GM23338 (cell line): ENCODE measurements around the gene TXNRD1. TPM values are rescaled to one million over a fixed set of nuclear protein-coding genes. Genes with fewer than 3 reads are reported as not detected.
A peak's percentile ranks its signal among the peaks of the same experiment; 100 is the strongest.

Source experiments
- ATAC-seq: fragments of 200-7000 bp; cut with Tn5 transposase; 3 replicates; pipeline ENCODE4 v1.9.1; 2020
- DNase-seq: peaks from one replicate; pipeline ENCODE4 v3.0.0-alpha.2; 2015; ENCODE audit warnings: low spot score
- H2AFZ ChIP-seq: fragments of 200-600 bp; sonication (generic); 2 replicates; pipeline ENCODE4 v1.8.0; 2016; ENCODE audit warnings: antibody characterized with exemption, mild to moderate bottlenecking, moderate library complexity
- H3F3A ChIP-seq: fragments of 200-600 bp; sonication (generic); replicated peaks from 2 replicates; pipeline ENCODE4 v1.8.0; 2017; ENCODE audit warnings: antibody characterized with exemption, mixed run types, low read depth
- H3K27ac ChIP-seq: fragments of 200-600 bp; sonication (generic); 2 replicates; pipeline ENCODE4 v1.6.1; 2016; ENCODE audit warnings: low read depth
- H3K27me3 ChIP-seq: fragments of 200-600 bp; sonication (generic); 2 replicates; pipeline ENCODE4 v1.8.0; 2016; ENCODE audit warnings: mild to moderate bottlenecking, mixed run types, moderate library complexity; ENCODE audit not compliant: insufficient read depth
- H3K36me3 ChIP-seq: fragments of 200-600 bp; sonication (generic); 2 replicates; pipeline ENCODE4 v1.8.0; 2016; ENCODE audit warnings: mild to moderate bottlenecking; ENCODE audit not compliant: insufficient read depth
- H3K4me1 ChIP-seq: fragments of 200-600 bp; sonication (generic); 2 replicates; pipeline ENCODE4 v1.8.0; 2016; ENCODE audit warnings: mild to moderate bottlenecking, moderate library complexity; ENCODE audit not compliant: insufficient read depth
- H3K4me2 ChIP-seq: fragments of 200-600 bp; sonication (generic); 2 replicates; pipeline ENCODE4 v1.7.1; 2017; ENCODE audit warnings: mixed run types
- H3K4me3 ChIP-seq: fragments of 200-600 bp; sonication (generic); 2 replicates; pipeline ENCODE4 v1.6.1; 2016; ENCODE audit warnings: mixed run types
- H3K79me2 ChIP-seq: fragments of 200-600 bp; sonication (generic); replicated peaks from 2 replicates; pipeline ENCODE4 v1.8.0; 2017; ENCODE audit warnings: mild to moderate bottlenecking; ENCODE audit not compliant: insufficient read depth
- H3K9me2 ChIP-seq: fragments of 200-600 bp; sonication (generic); 2 replicates; pipeline ENCODE4 v1.8.0; 2017; ENCODE audit not compliant: insufficient read depth
- H4K20me1 ChIP-seq: fragments of 200-600 bp; sonication (generic); replicated peaks from 2 replicates; pipeline ENCODE4 v1.8.0; 2017; ENCODE audit warnings: mild to moderate bottlenecking; ENCODE audit not compliant: insufficient read depth
- H3K27ac Mint-ChIP-seq: 2 replicates; pipeline ENCODE4 v1.8.0; 2020; ENCODE audit warnings: inconsistent platforms, mild to moderate bottlenecking, moderate library complexity, mixed read lengths
- H3K27me3 Mint-ChIP-seq: 3 replicates; pipeline ENCODE4 v1.8.0; 2022; ENCODE audit warnings: low read depth, mild to moderate bottlenecking, moderate library complexity, mixed read lengths, inconsistent platforms; ENCODE audit not compliant: insufficient read depth, poor library complexity
- H3K36me3 Mint-ChIP-seq: 3 replicates; pipeline ENCODE4 v1.8.0; 2021; ENCODE audit warnings: low read depth, mild to moderate bottlenecking, inconsistent platforms, moderate library complexity, mixed read lengths
- H3K4me1 Mint-ChIP-seq: 3 replicates; pipeline ENCODE4 v1.8.0; 2020; ENCODE audit warnings: mild to moderate bottlenecking, inconsistent platforms, mixed read lengths
- H3K4me3 Mint-ChIP-seq: 3 replicates; pipeline ENCODE4 v1.8.0; 2021; ENCODE audit warnings: moderate library complexity, mild to moderate bottlenecking, inconsistent platforms, mixed read lengths
- H3K9me3 Mint-ChIP-seq: 3 replicates; pipeline ENCODE4 v1.8.0; 2020; ENCODE audit warnings: moderate library complexity, mild to moderate bottlenecking, inconsistent platforms, mixed read lengths
- CTCF ChIP-seq, 2 experiments: fragments of 200-600 bp in 1 of 2; sonication (generic) in 1 of 2; conservative IDR thresholded peaks; 2 replicates each; pipeline versions ENCODE4 v1.5.1 to v1.6.1; 2016 to 2017; ENCODE audit warnings: antibody characterized with exemption in 2 of 2, low read depth in 2 of 2, mild to moderate bottlenecking in 2 of 2, moderate library complexity in 1 of 2
- EZH2 ChIP-seq: fragments of 200-600 bp; sonication (generic); IDR thresholded peaks from one replicate; pipeline ENCODE4 v1.8.0; 2017; ENCODE audit warnings: antibody characterized with exemption, mild to moderate bottlenecking, low read depth; ENCODE audit not compliant: unreplicated experiment
- EZH2phosphoT487 ChIP-seq: fragments of 200-600 bp; sonication (generic); IDR thresholded peaks from one replicate; pipeline ENCODE4 v1.8.1; 2018; ENCODE audit warnings: antibody characterized with exemption; ENCODE audit not compliant: unreplicated experiment
- JUNB ChIP-seq: IDR thresholded peaks from one replicate; pipeline ENCODE4 v1.6.1; 2016; ENCODE audit warnings: antibody characterized with exemption; ENCODE audit not compliant: unreplicated experiment
- POLR2AphosphoS5 ChIP-seq: IDR thresholded peaks from 2 replicates; pipeline ENCODE4 v1.6.1; 2016; ENCODE audit warnings: antibody characterized with exemption, low read depth
- REST ChIP-seq: IDR thresholded peaks from one replicate; pipeline ENCODE4 v1.6.1; 2018; ENCODE audit warnings: antibody characterized with exemption; ENCODE audit not compliant: unreplicated experiment
- ZNF114 ChIP-seq: fragments of 250-450 bp; sonication (Bioruptor Pico); IDR thresholded peaks from 2 replicates; pipeline ENCODE4 v1.5.0; 2020; ENCODE audit warnings: mild to moderate bottlenecking, moderate library complexity
- ZNF331 ChIP-seq: fragments of 250-450 bp; sonication (Bioruptor Pico); IDR thresholded peaks from 2 replicates; pipeline ENCODE4 v1.5.0; 2020; ENCODE audit warnings: low read depth, mild to moderate bottlenecking, moderate library complexity
- ZNF462 ChIP-seq: fragments of 250-450 bp; sonication (Bioruptor Pico); IDR thresholded peaks from 2 replicates; pipeline ENCODE4 v1.5.0; 2020; ENCODE audit warnings: mild to moderate bottlenecking, moderate library complexity
- polyA plus RNA-seq: library from polyadenylated mRNA; unstranded; fragments of >200 nt; fragmentation: Nextera tagmentation; extraction: Ambion mirVana; gene quantifications from 2 replicates; pipeline ENCODE4 v1.2.1, GENCODE V29; 2016
- total RNA-seq: library from RNA; depleted of rRNA; stranded (reverse); fragments of >200 nt; shearing (Covaris generic); gene quantifications from 2 replicates; pipeline ENCODE4 v1.2.3, GENCODE V29; 2014

Gene TXNRD1
- total and polyA plus RNA-seq, 2 experiments from 2014 or later, result 115 to 127 TPM

GRCh38 chr12:104345234-104346066 is 129.9 kb downstream of the TXNRD1 start (continued):
- no peak for TF ChIP-seq ZNF462 (CRISPR knock-in tag)

- H4K20me1 ChIP-seq, result peaks cover 14% of the 10 kb centered on the region; the same call in 1 of the 2 replicates
- ATAC-seq, result no peak
- TF ChIP-seq REST (no peak), EZH2 (no peak), ZNF114 (CRISPR knock-in tag) (no peak), CTCF (conservative IDR thresholded peaks at IDR 0.05; ENCODE audit: low read depth in 2 of 2) (no peak), POLR2AphosphoS5 (no peak), JUNB (no peak), EZH2phosphoT487 (no peak), ZNF331 (CRISPR knock-in tag) (no peak)
Measured at GRCh38 chr12:104347374-104348075, 131.9 kb downstream of the TXNRD1 start.

More at GRCh38 chr12:104347374-104348075, 131.9 kb downstream of the TXNRD1 start:
- Histone ChIP-seq H3F3A (no peaks in the 10 kb centered on the region), H3K9me2 (no peaks in the 10 kb centered on the region), H3K4me3 (no peak overlapping the region), H3K27ac (no peak overlapping the region), H2AFZ (no peak overlapping the region), H3K4me1 (peaks cover 35% of the 10 kb centered on the region), H3K27me3 (no peaks in the 10 kb centered on the region), H3K36me3 (peaks cover 9% of the 10 kb centered on the region; the same call in 1 of the 2 replicates), H3K4me2 (no peak overlapping the region), H3K79me2 (peaks cover 6% of the 10 kb centered on the region)
- peak overlapping the region; percentile 83 for H3K27ac Mint-ChIP-seq
- peaks cover 42% of the 10 kb centered on the region for H3K36me3 Mint-ChIP-seq
- DNase-seq, result no peak
- H3K4me1 Mint-ChIP-seq, result peaks cover 34% of the 10 kb centered on the region
- no peak overlapping the region for H3K4me3 Mint-ChIP-seq
- no peaks in the 10 kb centered on the region for H3K9me3 Mint-ChIP-seq
- peaks cover 4% of the 10 kb centered on the region for H3K27me3 Mint-ChIP-seq
